Left ventricle myocardium inferior (tissue), 1 donor: ENCODE measurements around the gene GNL3L. TPM values are rescaled to one million over a fixed set of nuclear protein-coding genes. Genes with fewer than 3 reads are reported as not detected.
"Not testable (repeated sequence)": the region's sequence is repeated elsewhere in the genome, so short reads cannot be mapped to it uniquely, and the experiment has no call there.

ENCODE experiments used
- DNase-seq: peaks from one replicate; pipeline ENCODE4 v3.0.0-alpha.2; 2020
- H3K27ac ChIP-seq: fragments of 200-600 bp; replicated peaks from 2 replicates; pipeline ENCODE4 v1.8.0; 2021
- H3K27me3 ChIP-seq: fragments of 200-600 bp; 2 replicates; pipeline ENCODE4 v1.8.0; 2021; ENCODE audit warnings: low read depth
- H3K36me3 ChIP-seq: fragments of 200-600 bp; 2 replicates; pipeline ENCODE4 v1.8.0; 2021
- H3K4me1 ChIP-seq: fragments of 200-600 bp; 2 replicates; pipeline ENCODE4 v1.8.0; 2021
- H3K4me3 ChIP-seq: fragments of 200-600 bp; 2 replicates; pipeline ENCODE4 v1.8.0; 2021; ENCODE audit warnings: mild to moderate bottlenecking, moderate library complexity
- H3K9me3 ChIP-seq: fragments of 200-600 bp; replicated peaks from 2 replicates; pipeline ENCODE4 v1.8.0; 2021
- intact Hi-C: fragments of 100-400 bp; cut with micrococcal nuclease; formaldehyde crosslinking; loops from one replicate; pipeline ENCODE4 v1.11.0; 2022
- total RNA-seq: library from RNA; stranded (reverse); fragmentation: NEBNext Ultra II Directional; extraction: Animal tissue kit (Norgen Biotek cat#: 25700); gene quantifications from one replicate; pipeline ENCODE4 v1.2.1, GENCODE V29; 2021
- TF ChIP-seq, protein P1 (sequence below): fragments of 200-600 bp; IDR thresholded peaks from 2 replicates; pipeline ENCODE4 v1.8.0; 2021; ENCODE audit warnings: antibody characterized with exemption, mild to moderate bottlenecking, borderline replicate concordance
- donor health status: DM: no; HTN: yes; CAD: no; lungs with severe emphysema.

Gene GNL3L
- total RNA-seq, 1 donor from 2014 or later = 32.6 TPM

DNA sequence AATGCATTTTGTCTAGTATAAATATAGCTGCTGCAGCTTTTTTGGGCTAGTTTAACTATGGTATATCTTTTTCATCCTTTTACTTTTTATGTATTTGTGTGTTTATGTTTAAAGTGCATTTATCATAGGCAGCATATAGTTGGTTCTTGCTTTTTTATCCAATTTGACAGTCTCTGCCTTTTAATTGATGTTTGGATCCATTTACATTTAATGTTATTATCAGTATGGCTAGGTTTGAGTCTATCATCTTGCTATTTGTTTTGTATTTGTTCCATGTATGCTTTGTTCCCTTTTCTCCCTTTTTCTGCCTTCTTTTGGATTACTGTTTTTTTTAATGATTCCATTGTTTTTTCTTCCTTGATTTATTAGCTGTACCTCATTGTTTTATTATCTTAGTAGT, 40.3 kb downstream of the GNL3L start:
- intact Hi-C loops = no loop called here
- Histone ChIP-seq H3K27me3 (no peaks in the 10 kb centered on the region), H3K36me3 (no peaks in the 10 kb centered on the region), H3K4me1 (no peaks in the 10 kb centered on the region), H3K9me3 (peaks cover 13% of the 10 kb centered on the region), H3K4me3 (no peak overlapping the region), H3K27ac (no peak overlapping the region)
- DNase-seq = no peak
- TF ChIP-seq, protein P1, sequence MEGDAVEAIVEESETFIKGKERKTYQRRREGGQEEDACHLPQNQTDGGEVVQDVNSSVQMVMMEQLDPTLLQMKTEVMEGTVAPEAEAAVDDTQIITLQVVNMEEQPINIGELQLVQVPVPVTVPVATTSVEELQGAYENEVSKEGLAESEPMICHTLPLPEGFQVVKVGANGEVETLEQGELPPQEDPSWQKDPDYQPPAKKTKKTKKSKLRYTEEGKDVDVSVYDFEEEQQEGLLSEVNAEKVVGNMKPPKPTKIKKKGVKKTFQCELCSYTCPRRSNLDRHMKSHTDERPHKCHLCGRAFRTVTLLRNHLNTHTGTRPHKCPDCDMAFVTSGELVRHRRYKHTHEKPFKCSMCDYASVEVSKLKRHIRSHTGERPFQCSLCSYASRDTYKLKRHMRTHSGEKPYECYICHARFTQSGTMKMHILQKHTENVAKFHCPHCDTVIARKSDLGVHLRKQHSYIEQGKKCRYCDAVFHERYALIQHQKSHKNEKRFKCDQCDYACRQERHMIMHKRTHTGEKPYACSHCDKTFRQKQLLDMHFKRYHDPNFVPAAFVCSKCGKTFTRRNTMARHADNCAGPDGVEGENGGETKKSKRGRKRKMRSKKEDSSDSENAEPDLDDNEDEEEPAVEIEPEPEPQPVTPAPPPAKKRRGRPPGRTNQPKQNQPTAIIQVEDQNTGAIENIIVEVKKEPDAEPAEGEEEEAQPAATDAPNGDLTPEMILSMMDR = no peak

DNA sequence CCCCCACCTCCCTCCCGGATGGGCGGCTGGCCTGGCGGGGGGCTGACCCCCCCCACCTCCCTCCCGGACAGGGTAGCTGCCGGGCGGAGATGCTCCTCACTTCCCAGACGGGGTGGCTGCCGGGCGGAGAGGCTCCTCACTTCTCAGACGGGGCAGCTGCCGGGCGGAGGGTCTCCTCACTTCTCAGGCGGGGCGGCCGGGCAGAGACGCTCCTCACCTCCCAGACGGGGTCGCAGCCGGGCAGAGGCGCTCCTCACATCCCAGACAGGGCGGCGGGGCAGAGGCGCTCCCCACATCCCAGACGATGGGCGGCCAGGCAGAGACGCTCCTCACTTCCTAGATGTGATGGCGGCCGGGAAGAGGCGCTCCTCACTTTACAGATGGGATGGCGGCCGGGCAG, 42.6 kb downstream of the GNL3L start:
- intact Hi-C loops, DNase-seq, H3K27me3 ChIP-seq, H3K36me3 ChIP-seq, H3K4me1 ChIP-seq, H3K4me3 ChIP-seq, H3K27ac ChIP-seq: not testable (repeated sequence)
- peaks cover 13% of the 10 kb centered on the region for H3K9me3 ChIP-seq

DNA sequence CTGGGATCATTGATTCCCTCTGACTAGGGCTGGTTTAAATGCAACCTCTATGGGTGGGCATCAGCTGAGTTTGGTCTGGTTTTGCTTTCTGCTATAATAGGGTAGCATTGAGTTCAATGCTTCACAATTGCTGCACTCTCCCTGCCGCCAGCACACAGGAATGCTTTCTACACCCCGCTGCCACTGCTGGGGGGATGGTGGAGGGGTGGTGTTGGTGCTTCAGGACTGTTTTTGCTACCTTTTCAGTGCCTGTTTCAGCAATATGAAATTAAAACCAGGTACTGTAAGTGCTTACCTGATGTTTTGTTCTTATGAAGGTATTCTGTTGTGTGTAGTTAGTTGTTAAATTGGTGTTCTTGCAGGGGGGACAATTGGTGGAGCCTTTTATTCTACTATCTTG, 67.7 kb downstream of the GNL3L start:
- no peaks in the 10 kb centered on the region for H3K9me3 ChIP-seq
- no peak for DNase-seq
- intact Hi-C loops = no loop called here
- TF ChIP-seq, protein P1 = no peak
- no peak overlapping the region for H3K27ac ChIP-seq
- H3K4me1 ChIP-seq = no peaks in the 10 kb centered on the region
- H3K36me3 ChIP-seq = no peaks in the 10 kb centered on the region
- no peaks in the 10 kb centered on the region for H3K27me3 ChIP-seq
- no peak overlapping the region for H3K4me3 ChIP-seq

DNA sequence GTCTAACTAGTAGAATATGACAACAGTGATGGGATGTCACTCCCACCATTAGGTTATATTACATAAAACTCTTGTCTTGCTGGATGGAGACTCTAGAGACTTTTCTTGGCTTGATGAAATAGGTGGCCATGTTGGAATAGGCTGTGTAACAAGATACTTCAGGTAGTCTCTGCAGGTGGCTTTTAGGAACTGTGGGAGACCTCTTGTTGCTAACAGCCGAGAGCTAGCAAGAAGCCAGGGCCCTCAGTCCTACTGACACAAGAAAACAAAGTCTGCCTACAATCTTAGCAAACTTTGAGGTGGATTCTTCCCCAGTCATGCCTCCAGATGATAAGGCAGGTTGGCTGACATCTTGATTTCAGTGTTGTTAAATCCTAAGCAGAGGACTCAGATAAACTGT, 72.5 kb downstream of the GNL3L start:
- Histone ChIP-seq H3K27me3 (no peaks in the 10 kb centered on the region), H3K27ac (no peak overlapping the region), H3K9me3 (no peaks in the 10 kb centered on the region), H3K4me1 (no peaks in the 10 kb centered on the region), H3K36me3 (no peaks in the 10 kb centered on the region), H3K4me3 (no peak overlapping the region)
- TF ChIP-seq, protein P1 = no peak
- intact Hi-C loops = no loop called here
- DNase-seq = no peak

Other genes starting within 250 kb of the GNL3L start
- 0.88 TPM for gene WNK3, start 172.2 kb upstream of the GNL3L start, total RNA-seq
- 40.6 TPM for gene TSR2, start 89.8 kb upstream of the GNL3L start, total RNA-seq
- 8.6 TPM for gene FGD1, start 34.0 kb upstream of the GNL3L start, total RNA-seq